NCI-H524 (cell line): ENCODE data around the gene ONECUT3.

Experiments used
- DNase-seq, 2 experiments: peaks; one replicate each; lab custom pipeline; 2025; lab: John Stamatoyannopoulos, UW

The ONECUT3 gene

GRCh38 chr19:1814833-1815604 lies 61.7 kb downstream of the ONECUT3 start:
- DNase-seq = no peak

DNA sequence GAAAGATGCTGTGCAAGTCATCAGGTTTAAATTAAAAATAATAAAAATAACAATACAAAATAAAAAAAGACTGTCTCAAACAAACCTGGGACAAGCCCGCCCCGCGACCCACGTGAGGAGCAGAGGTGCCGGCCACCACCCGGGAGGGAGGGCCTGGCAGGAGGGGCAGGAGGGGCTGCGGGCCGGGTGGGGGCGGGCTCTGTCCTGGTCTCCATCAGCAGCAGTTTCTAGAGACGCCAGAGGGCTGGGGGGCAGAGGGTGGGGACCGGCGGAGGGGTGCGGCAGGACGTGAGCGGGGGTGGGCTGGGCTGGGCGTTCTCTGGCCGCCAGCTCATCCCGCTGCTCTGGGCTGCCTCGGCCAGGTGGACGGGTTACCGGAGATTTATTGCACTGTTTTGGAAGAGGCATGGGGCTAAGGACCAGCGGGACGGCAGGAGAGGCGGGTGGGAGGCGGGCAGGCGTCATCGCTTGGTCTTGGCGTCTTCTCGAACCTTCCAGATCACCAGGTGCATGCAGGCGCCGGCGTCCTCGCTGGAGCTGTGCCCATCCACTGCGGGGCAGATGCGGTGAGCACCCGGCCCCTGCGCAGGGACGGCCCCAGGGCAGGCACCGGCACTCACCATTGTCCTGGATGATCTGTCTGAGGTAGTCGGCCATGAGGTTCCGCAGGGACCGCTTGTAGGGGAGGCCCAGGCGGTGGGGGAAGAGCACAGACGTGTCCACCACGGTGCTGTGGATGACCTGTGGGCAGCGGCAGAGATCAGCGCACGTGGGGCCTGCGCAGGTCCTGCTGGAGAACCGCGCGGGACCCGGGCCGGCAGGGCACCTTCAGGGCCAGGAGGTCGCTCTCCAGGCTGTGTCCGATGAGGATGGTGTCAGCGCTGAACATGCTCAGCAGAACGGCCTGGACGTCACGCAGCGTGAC lies 62.6 kb downstream of the ONECUT3 start:
- no peak for DNase-seq

DNA sequence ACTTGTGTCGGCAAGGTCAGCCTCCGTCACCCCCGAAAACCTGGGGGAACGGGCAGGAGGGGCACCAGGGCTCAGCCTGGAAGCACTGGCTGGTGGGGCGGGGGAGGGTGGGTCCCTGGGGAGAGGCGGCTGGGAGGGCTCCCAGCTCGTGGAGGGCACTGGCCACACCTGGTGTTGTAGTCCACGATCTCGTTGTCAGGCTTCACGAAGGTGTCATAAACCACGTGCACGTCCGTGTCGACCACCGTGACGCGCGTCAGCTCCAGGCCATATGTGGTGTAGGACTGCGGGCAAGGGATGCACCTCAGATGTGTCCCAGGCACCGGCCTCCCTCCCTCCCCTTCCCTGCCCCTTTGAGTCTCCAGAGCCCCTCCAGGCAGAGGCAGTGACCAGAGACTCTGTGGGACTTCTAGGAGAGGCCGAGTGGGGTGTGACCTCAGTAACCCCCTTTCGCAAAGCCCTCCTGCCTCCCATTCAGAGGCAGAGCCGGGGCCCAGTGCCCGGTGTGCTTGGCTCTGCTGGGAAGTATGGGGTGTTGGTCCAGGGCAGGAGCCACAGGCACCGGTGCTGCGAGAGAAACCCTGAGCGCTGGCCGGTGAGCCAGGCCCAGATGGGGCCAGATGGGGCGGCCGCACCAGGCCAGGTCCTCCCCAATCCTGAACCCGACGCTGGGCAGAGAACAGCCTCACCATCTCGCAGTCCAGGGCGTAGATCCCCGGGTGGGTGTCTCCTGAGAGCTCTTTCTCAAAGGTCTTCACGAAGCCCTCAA lies 63.4 kb downstream of the ONECUT3 start:
- no peak for DNase-seq

GRCh38 chr19:1817553-1818179 lies 64.4 kb downstream of the ONECUT3 start:
- no peak for DNase-seq

- no peak for DNase-seq
Measured at GRCh38 chr19:1818549-1819195, 65.4 kb downstream of the ONECUT3 start.

GRCh38 chr19:1819341-1820255 lies 66.3 kb downstream of the ONECUT3 start:
- DNase-seq = no peak

- peak; percentile 20 to 74 for DNase-seq
Measured at GRCh38 chr19:1822210-1822609, 68.9 kb downstream of the ONECUT3 start.

DNA sequence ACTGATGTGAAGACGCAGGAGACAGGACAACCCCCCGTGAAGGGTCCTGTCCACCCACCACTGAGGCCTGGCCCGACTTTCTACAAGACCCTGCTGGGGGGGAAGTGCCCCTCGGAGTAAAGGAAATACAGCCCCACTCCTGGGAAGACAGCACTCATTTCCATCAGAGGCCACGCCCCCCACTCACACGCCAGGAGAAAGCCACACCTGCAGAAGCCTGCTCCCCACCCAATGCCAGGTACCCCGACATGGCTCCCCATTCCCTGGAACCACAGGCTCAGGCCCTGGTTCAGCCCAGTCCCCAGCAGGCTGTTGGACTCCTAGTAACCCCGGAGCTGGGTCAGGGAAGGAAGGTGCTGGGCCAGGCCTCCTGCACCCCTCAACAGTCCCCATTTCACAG lies 69.7 kb downstream of the ONECUT3 start:
- DNase-seq = no peak

GRCh38 chr19:1823539-1824251 lies 70.4 kb downstream of the ONECUT3 start:
- DNase-seq = no peak

DNA sequence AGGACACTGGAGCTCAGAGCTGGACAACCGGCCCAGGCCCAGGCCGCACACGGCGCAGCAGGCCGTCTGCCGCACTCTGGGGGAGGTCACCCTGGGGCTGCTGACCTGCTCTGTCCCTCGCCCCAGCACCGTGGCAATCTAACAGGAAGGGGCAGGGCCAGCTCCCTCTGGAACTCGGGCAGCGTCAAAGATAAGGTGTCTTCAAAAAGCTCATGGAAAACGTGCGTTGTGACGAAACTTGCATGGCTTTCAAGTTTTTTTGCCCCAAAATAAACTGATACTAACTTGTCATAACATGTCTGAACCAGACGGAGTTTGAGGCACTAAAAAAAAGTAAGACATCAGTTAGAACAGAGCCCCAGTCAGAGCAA lies 70.9 kb downstream of the ONECUT3 start:
- no peak for DNase-seq

GRCh38 chr19:1825909-1826556 lies 72.7 kb downstream of the ONECUT3 start:
- DNase-seq = peak; percentile 40 to 72

DNA sequence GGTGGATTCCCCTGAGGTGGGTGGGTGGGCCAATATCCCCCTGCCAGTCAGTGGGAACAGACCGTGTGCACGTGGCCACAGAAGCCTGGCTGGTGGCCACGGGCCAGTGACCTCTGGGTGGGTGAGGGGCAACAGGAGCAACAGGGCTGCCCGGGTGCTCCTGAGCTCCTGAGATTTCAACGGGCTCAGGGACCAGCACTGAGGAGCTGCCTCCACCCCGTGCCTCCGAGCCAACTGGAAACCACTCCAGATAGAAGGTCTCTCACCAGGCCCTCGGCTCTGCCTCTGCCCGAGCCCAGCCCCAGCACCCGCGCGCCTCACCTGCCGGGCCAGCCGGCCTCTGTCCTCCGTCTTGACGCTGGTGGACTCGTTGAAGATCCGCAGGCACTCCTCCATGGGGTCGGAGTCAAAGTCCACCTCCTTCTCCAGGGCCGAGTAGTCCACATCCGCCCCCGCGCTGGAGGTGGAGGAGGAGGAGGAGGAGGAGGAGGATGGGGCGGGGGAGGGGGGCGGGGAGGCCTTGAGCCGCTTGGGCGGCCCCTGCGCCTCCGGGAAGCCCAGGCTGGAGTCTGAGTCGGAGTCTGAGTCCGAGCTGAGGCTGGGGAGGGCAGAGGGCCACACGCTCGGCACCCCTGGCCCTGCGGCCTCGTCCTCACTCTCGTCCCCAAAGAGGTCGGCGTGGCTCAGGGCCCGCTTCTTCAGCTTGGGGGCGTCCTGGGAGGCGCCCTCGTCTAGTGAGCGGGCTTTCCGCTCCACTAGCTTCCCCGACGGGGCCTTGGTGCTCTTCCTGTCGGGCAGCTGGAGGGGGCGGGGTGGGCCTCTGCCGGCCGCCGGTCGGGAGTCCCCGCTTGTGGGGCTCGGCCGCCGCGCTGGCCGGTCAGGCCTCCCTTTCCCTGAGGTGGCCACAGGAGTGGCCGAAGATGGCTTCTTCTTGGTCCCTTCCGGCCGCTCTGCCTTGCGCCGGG lies 73.5 kb downstream of the ONECUT3 start:
- DNase-seq = peak in 1 of 2 experiments; percentile 22

GRCh38 chr19:1827566-1828278 lies 74.4 kb downstream of the ONECUT3 start:
- no peak for DNase-seq

DNA sequence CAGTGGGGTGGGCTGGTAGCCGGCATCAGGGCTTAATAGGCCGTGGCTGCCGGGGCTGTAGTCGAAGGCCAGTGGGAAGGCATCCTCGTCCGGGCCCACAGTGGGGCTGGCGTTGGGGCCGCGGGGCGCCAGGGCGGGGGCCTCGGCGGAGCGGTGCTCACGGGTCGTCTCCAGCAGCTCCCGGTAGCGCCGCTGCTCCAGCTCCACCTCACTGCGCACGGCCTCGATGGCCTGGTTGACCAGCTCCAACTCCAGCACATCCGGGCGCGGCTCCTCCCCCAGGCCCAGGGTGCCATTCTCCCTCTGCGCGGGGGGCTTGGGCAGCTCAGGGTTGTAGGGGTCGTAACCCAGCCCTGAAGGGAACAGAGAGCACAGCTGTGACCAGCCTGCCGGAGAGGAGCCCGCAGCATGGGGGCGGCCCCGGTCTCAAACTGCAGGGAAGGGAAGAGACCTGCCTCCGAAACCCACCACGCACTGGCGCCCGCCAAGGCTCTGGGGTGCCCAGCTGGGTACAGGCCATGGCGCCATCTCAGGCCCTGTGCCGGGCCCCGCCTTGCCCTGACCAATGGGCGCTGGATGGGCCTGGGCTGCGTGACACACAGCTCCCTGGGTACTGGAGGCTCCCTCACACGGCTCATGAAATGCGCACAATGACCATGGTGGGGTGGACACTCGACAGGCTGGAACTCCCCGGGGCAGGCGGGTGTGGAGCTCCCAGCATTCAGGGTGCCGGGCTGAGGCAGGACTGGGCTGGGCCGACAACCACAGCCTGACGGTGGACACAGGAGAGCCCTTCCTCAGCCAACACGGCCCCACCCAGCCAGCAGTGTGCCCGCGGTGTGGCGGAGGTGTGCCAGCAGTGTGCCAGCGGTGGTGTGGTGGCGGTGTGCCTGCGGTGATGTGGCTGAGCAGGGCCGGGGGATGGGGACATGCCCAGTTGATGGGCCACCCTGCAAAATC lies 75.3 kb downstream of the ONECUT3 start:
- no peak for DNase-seq

DNA sequence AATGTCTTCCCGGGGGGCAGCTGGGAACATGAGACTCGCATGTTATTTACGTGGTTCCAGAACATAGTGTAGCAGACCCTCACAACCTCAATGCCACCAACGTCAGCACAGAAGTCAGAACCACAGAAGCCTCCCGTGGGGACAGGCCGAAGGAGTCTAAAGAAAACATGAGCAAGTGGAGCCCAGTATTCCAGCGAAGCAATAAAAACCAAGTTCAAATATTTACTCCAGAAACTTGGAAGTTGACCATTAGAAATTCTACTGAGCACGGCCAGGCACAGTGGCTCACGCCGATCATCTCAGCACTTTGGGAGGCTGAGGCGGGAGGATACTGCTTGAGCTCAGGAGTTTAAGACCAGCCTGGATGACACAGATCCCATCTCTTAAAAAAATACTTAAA lies 76.7 kb downstream of the ONECUT3 start:
- DNase-seq = no peak

- DNase-seq = no peak
Measured at GRCh38 chr19:1830568-1830967, 77.3 kb downstream of the ONECUT3 start.
